Activated CD4-positive, alpha-beta memory T cell treated with anti-CD3 and anti-CD28 coated beads, Interleukin-2, amount 10 ng/mL, durations not matched to agents 7 days and 5 days (primary cell): ENCODE data around the gene RPS23. TPM values are rescaled to one million over a fixed set of nuclear protein-coding genes. Genes with fewer than 3 reads are reported as not detected.
"Not testable (repeated sequence)": the region's sequence is repeated elsewhere in the genome, so short reads cannot be mapped to it uniquely, and the experiment has no call there.

ENCODE experiments used
- CTCF ChIA-PET: fragments of 350-600 bp; sonication (Branson Sonifier 250); formaldehyde crosslinking; loops from one replicate; lab custom pipeline; 2021; ENCODE audit warnings: antibody characterized with exemption, inconsistent platforms; lab: Charles Lee
- POLR2A ChIA-PET: fragments of 350-600 bp; sonication (Branson Sonifier 250); formaldehyde crosslinking; loops from one replicate; lab custom pipeline; 2021; ENCODE audit warnings: antibody characterized with exemption; lab: Charles Lee
- DNase-seq: peaks from one replicate; pipeline ENCODE4 v3.0.0-alpha.2; 2020
- H3K27ac Mint-ChIP-seq: one replicate; pipeline ENCODE4 v1.8.0; 2021; ENCODE audit warnings: mild to moderate bottlenecking, mixed read lengths
- H3K27me3 Mint-ChIP-seq: one replicate; pipeline ENCODE4 v1.8.0; 2021; ENCODE audit warnings: mixed read lengths
- H3K36me3 Mint-ChIP-seq: one replicate; pipeline ENCODE4 v1.8.0; 2021; ENCODE audit warnings: low read depth, mixed read lengths
- H3K4me1 Mint-ChIP-seq: one replicate; pipeline ENCODE4 v1.8.0; 2021; ENCODE audit warnings: mixed read lengths
- H3K4me3 Mint-ChIP-seq: one replicate; pipeline ENCODE4 v1.8.0; 2021; ENCODE audit warnings: mild to moderate bottlenecking, mixed read lengths
- H3K9me3 Mint-ChIP-seq: one replicate; pipeline ENCODE4 v1.8.0; 2021; ENCODE audit warnings: mixed read lengths
- total RNA-seq, 2 experiments: library from RNA; stranded (reverse); gene quantifications; one replicate each; pipeline ENCODE4 v1.2.3, GENCODE V29; 2021

RPS23 gene
- total RNA-seq, 2 experiments from 2014 or later: 1,639 to 1,645 TPM

DNA sequence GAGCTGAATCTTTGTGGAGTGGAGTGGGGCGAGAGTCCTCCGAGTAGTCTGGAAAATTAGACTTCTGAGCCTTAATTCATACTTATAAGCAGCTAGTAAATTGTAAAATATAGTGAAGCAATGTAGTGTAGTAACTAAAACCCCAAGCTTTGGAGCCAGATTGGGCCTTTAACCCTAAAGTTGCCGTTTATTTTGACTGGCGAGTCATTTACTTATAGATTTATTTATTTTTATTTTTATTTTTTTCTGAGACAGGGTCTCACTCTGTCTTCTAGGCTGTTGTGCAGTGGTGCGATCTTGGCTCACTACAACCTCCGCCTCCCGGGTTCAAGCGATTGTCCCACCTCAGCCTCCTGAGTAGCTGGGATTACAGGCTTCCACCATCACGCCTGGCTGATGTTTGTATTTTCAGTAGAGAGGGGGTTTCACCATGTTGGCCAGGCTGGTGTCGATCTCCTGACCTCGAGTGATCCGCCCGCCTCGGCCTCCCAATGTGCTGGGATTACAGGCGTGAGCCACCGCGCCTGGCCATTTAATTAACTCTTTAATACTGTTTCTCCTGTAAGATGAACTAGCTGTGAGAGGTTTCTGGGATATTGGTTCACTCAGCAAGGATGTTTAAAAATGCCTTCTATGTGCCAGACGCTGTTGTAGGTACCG lies 687 bp upstream of the RPS23 start:
- peak overlapping the region; percentile 88 for H3K27ac Mint-ChIP-seq
- peak overlapping the region; percentile 82 for H3K4me3 Mint-ChIP-seq
- ChIA-PET POLR2A (interaction anchor here (0.8 to 3.1 kb wide), 13 partner anchors 9 to 978 kb away, joined by 4 to 19 read pairs (median 7); partner anchors contain the start of genes ATG10, SSBP2, TMEM167A and XRCC4), CTCF (interaction anchor here (0.9 to 1.5 kb wide), 4 partner anchors 33 to 1194 kb away, joined by 3 read pairs; no protein-coding TSS in a partner anchor)
- no peaks in the 10 kb centered on the region for H3K27me3 Mint-ChIP-seq
- peaks cover 38% of the 10 kb centered on the region for H3K36me3 Mint-ChIP-seq
- no peak for DNase-seq
- peaks cover 56% of the 10 kb centered on the region for H3K4me1 Mint-ChIP-seq
- H3K9me3 Mint-ChIP-seq: no peaks in the 10 kb centered on the region

DNA sequence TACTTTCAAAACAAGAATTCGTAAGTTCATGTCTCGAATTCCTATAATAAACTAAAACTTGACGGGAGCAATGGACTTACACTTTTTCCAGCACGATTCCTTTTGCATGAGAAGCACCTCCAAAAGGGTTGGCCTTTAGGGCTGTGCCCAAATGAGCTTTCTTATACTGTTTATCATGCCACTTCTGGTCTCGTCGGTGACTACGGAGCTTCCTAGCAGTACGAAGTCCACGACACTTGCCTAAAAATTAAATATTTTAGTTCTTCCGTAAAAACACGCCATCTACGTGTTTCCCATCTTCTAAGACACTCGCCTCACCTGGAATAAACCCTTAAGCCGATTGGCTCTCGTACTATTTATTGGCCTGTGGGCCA lies 554 bp downstream of the RPS23 start:
- H3K4me1 Mint-ChIP-seq: peaks cover 65% of the 10 kb centered on the region
- H3K4me3 Mint-ChIP-seq: peak overlapping the region; percentile 82
- CTCF ChIA-PET: interaction anchor here (1.1 to 1.4 kb wide), 2 partner anchors 17 to 34 kb away, joined by 3 read pairs; no protein-coding TSS in a partner anchor

DNA sequence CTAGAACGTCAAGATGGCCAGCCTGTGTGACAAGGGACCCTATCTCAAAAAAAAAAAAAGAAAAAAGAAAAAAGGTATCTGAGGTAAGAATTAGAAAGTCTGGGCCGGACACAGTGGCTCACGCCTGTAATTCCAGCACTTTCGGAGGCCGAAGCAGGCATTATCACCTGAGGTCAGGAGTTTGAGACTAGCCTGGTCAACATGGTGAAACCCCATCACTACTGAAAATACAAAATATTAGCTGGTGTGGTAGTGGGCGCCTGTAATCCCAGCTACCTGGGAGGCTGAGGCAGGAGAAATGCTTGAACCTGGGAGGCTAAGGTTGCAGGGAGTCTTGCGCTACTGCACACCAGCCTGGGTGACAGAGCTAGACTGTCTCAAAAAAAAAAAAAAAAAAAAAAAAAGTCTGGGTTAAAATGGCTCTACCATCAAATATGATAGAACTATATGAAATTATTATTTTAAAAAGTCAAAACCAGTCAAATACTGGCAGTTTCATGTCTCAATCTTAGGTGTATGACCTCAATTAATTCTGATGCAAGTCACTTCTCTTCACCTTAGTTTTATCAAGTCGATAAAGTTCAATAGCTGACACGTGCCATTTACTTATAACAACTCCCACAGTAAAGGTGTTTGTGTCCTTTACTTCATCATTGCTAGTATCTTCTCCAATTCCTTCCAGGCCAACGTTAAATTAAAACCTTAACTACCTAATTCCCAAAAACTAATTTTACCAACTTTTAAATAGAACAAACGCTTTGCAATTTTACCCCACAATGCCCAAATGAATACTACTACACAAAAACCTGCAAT lies 1.1 kb downstream of the RPS23 start:
- peak overlapping the region; percentile 88 for H3K27ac Mint-ChIP-seq
- H3K36me3 Mint-ChIP-seq: peaks cover 51% of the 10 kb centered on the region
- DNase-seq: no peak
- peak overlapping the region; percentile 82 for H3K4me3 Mint-ChIP-seq
- H3K27me3 Mint-ChIP-seq: no peaks in the 10 kb centered on the region
- ChIA-PET CTCF (interaction anchor here (0.6 to 1.1 kb wide), 2 partner anchors 16 to 426 kb away, joined by 3 to 4 read pairs; no protein-coding TSS in a partner anchor), POLR2A (interaction anchor here (0.7 to 3.1 kb wide), 15 partner anchors 8 to 977 kb away, joined by 3 to 19 read pairs (median 5); partner anchors contain the start of genes ATG10, SSBP2 and ZCCHC9)
- H3K9me3 Mint-ChIP-seq: no peaks in the 10 kb centered on the region
- peaks cover 69% of the 10 kb centered on the region for H3K4me1 Mint-ChIP-seq

More for the DNA sequence above, 554 bp downstream of the RPS23 start:
- H3K27me3 Mint-ChIP-seq: no peaks in the 10 kb centered on the region
- DNase-seq: no peak
- H3K36me3 Mint-ChIP-seq: peaks cover 49% of the 10 kb centered on the region
- H3K27ac Mint-ChIP-seq: peak overlapping the region; percentile 88
- no peaks in the 10 kb centered on the region for H3K9me3 Mint-ChIP-seq
- POLR2A ChIA-PET: interaction anchor here (0.7 to 3.1 kb wide), 15 partner anchors 9 to 977 kb away, joined by 3 to 19 read pairs (median 5); partner anchors contain the start of genes ATG10, SSBP2 and ZCCHC9

GRCh38 chr5:82275216-82275664 lies 2.9 kb downstream of the RPS23 start:
- peaks cover 58% of the 10 kb centered on the region for H3K4me1 Mint-ChIP-seq
- H3K9me3 Mint-ChIP-seq: no peaks in the 10 kb centered on the region
- ChIA-PET CTCF (interaction anchor here (0.7 kb wide), 1 partner anchor 20 kb away, joined by 3 read pairs; no protein-coding TSS in a partner anchor), POLR2A (no interaction called here)
- peaks cover 58% of the 10 kb centered on the region for H3K36me3 Mint-ChIP-seq
- no peak overlapping the region for H3K27ac Mint-ChIP-seq
- no peak overlapping the region for H3K4me3 Mint-ChIP-seq
- no peaks in the 10 kb centered on the region for H3K27me3 Mint-ChIP-seq
- no peak for DNase-seq

DNA sequence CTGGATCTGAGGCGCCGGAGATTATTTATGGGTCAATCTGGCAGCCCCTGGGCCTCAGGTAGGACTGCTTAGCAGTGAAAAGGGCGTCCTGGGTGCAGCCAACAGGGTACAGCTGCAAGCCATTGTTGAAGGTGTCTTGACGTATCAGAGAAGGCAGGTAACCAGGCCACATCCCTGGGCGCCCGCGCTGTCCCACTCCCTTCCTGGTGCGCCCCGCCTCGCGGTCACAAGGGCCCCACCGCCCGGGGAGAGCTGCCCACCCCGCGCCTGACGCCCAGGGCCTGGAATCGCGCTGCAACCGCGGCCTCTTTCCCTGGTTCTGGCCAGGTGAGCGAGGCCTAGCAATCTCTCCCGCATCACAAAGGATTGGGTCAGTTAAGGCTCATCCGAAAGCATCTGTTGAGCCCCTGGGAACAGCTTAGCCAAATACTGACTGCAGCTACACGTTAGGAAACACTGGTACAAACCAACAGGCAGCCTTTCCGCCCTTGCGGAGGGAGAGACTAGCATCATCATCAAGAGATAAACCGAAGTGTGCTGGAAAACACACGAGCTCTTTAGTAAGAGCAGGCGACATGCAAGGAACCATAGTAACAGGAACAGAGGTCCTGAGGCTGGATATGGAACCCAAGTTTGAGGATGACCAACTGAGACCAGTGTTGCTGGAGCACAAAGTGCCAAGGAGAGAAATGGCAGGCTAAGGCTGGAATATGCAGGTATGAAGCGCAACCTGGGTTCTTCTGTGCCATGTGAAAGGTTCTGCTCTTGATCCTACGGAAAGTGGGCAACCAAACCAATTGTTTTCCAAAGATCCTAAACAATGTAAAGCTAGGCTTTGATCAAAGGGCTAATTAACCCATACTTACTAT lies 3.6 kb downstream of the RPS23 start:
- Mint-ChIP-seq H3K9me3 (no peaks in the 10 kb centered on the region), H3K36me3 (peaks cover 62% of the 10 kb centered on the region), H3K27ac (no peak overlapping the region), H3K4me1 (peaks cover 51% of the 10 kb centered on the region), H3K27me3 (no peaks in the 10 kb centered on the region), H3K4me3 (no peak overlapping the region)
- ChIA-PET CTCF (interaction anchor here (0.7 kb wide), 1 partner anchor 19 kb away, joined by 3 read pairs; no protein-coding TSS in a partner anchor), POLR2A (interaction anchor here (1.4 kb wide), 1 partner anchor 15 kb away, joined by 4 read pairs; no protein-coding TSS in a partner anchor)
- no peak for DNase-seq

- CTCF ChIA-PET, H3K27me3 Mint-ChIP-seq, H3K9me3 Mint-ChIP-seq, H3K27ac Mint-ChIP-seq, H3K4me3 Mint-ChIP-seq, DNase-seq: not testable (repeated sequence)
- Mint-ChIP-seq H3K4me1 (peaks cover 42% of the 10 kb centered on the region), H3K36me3 (peaks cover 64% of the 10 kb centered on the region)
- POLR2A ChIA-PET: interaction anchor here (1.4 kb wide), 1 partner anchor 13 kb away, joined by 4 read pairs; no protein-coding TSS in a partner anchor
Observed at GRCh38 chr5:82273426-82273825, 4.7 kb downstream of the RPS23 start.

- CTCF ChIA-PET, H3K4me3 Mint-ChIP-seq, H3K27me3 Mint-ChIP-seq, H3K27ac Mint-ChIP-seq, H3K9me3 Mint-ChIP-seq, DNase-seq, POLR2A ChIA-PET: not testable (repeated sequence)
- Mint-ChIP-seq H3K4me1 (peaks cover 42% of the 10 kb centered on the region), H3K36me3 (peaks cover 59% of the 10 kb centered on the region)
Observed at GRCh38 chr5:82272571-82273356, 5.4 kb downstream of the RPS23 start.

- peaks cover 16% of the 10 kb centered on the region for H3K4me1 Mint-ChIP-seq
- H3K27me3 Mint-ChIP-seq, H3K4me3 Mint-ChIP-seq, H3K27ac Mint-ChIP-seq, DNase-seq, CTCF ChIA-PET, H3K9me3 Mint-ChIP-seq: not testable (repeated sequence)
- POLR2A ChIA-PET: interaction anchor here (4.0 kb wide), 1 partner anchor 8 kb away, joined by 13 read pairs; the partner anchor contains the start of gene RPS23
- H3K36me3 Mint-ChIP-seq: peaks cover 40% of the 10 kb centered on the region
Observed at GRCh38 chr5:82269363-82269762, 8.8 kb downstream of the RPS23 start.

DNA sequence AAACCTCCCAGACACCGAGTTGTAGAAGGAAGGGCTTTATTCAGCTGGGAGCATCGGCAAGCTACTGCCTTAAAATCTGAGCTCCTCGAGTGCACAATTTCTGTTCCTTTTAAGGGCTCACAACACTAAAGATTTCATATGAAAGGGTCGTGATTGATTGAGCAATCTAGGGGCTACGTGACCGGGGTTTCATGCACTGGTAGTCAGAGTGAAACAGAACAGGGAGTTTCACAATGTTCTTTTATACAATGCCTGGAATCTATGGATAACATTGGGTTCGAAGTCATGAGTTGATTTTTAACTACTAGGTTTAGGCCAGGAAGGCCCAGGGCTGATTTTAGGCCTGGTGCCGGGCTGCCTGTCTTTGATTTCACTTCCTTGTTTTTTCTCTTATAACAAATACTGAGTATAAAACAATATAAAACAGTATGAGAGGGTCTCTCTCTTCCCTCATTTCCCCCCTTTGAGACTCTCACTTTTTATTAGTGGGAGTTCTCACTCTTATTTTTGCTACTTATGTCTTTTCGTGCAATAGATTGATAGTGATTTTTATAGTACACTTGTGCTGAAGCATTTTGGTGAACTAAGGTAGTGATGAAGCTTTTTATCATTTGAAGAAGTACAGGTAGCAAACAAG lies 10.7 kb downstream of the RPS23 start:
- H3K27ac Mint-ChIP-seq, H3K4me3 Mint-ChIP-seq, H3K4me1 Mint-ChIP-seq, CTCF ChIA-PET, H3K9me3 Mint-ChIP-seq, H3K27me3 Mint-ChIP-seq, DNase-seq: not testable (repeated sequence)
- H3K36me3 Mint-ChIP-seq: peaks cover 24% of the 10 kb centered on the region
- POLR2A ChIA-PET: interaction anchor here (4.0 kb wide), 1 partner anchor 10 kb away, joined by 13 read pairs; the partner anchor contains the start of gene RPS23

DNA sequence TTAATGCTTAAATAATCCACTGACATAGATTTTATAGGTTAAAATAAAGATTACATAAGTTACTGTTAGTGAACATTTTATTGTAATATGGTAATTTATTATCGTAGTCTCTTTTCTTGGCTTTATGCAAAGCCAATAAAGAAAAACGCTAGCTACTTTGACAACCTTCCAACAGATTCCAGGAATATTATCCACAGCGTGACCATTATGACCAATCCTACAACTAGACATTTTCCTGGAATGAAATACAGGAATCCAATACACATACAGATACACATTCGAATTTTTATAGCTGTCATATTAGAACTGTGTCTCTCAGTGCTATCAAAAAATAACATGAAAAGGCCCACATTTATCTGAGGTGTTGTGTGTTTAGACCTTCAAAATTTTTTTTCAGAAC lies 13.1 kb downstream of the RPS23 start:
- Mint-ChIP-seq H3K27me3 (no peaks in the 10 kb centered on the region), H3K9me3 (no peaks in the 10 kb centered on the region), H3K36me3 (peaks cover 17% of the 10 kb centered on the region), H3K4me1 (no peaks in the 10 kb centered on the region), H3K27ac (no peak overlapping the region), H3K4me3 (no peak overlapping the region)
- CTCF ChIA-PET: no interaction called here
- DNase-seq: no peak
- POLR2A ChIA-PET: interaction anchor here (1.5 kb wide), 1 partner anchor 13 kb away, joined by 7 read pairs; the partner anchor contains the start of gene RPS23
